Tibial nerve (tissue), 3 donors: ENCODE results near the gene SPAAR.
A peak's percentile ranks its signal among the peaks of the same experiment; 100 is the strongest.

ENCODE experiments used
- CTCF ChIP-seq, 5 experiments: fragments of 200-600 bp in 3 of 5; fragments of 450-650 bp in 2 of 5; sonication (generic) in 3 of 5; IDR thresholded peaks; one replicate each; pipeline ENCODE4 v1.5.1; 2016 to 2019; ENCODE audit warnings: antibody characterized with exemption in 5 of 5, mild to moderate bottlenecking in 3 of 5, moderate library complexity in 2 of 5
- POLR2A ChIP-seq, 2 donors: fragments of 450-650 bp; IDR thresholded peaks; one replicate each; pipeline ENCODE4 v1.6.1; 2017; ENCODE audit warnings: antibody characterized with exemption in 2 of 2, mild to moderate bottlenecking in 2 of 2, moderate library complexity in 2 of 2

DNA sequence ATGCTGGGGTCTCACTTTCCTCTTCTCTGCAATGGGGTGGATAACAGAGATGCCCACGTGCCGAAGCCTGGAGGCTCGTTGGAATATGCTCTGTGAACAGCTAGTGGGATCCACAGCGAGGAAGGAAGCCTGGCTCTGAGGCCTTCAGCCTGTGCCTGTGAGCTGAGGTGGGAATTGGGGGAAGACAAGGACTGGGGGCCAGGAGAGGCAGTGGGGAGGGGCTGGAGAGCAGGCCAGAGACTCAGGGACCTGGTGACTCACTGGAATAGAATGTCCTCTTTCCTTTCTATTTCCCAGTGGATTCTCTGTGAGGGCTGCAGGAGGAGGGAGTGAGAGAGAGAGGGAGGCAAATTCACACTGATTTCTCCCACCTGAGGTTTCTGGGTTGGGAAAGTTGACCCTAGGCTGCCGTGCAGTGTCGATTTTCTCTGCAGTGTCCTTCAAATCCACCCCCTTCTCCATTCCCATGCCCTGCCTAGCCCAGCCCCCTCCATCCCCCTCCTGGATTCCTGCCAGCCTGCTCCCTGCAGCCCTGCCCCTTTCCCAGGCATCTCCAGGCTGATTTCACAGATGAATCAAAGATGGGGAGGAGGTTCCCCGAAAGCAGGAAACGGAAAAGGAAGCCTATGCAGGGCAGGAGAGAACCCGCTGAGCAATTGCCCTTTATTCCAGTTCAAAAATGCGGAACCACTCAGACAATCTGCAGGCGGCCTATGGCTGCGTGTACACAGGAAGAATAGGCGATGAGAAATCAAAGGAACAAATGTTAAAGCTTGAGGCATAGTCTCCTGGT is 1.4 kb upstream of the SPAAR start:
- TF ChIP-seq CTCF (IDR thresholded peaks at IDR 0.05) = no peak
- peak in 1 of 2 donors; percentile 16 for TF ChIP-seq POLR2A (IDR thresholded peaks at IDR 0.05)
